Mammary epithelial cell (primary cell): ENCODE results near the gene DNER.

Source experiments
- EZH2 ChIP-seq: IDR thresholded peaks from 2 replicates; pipeline ENCODE4 v1.6.1; 2012; ENCODE audit warnings: low read length, inconsistent platforms, borderline replicate concordance
- TF ChIP-seq, protein P1 (sequence below), 2 donors: IDR thresholded peaks in 1 of 2; conservative IDR thresholded peaks in 1 of 2; 2 replicates each; pipeline ENCODE4 v1.5.1; 2011 to 2012; ENCODE audit warnings: inconsistent platforms in 2 of 2, low read length in 2 of 2, mild to moderate bottlenecking in 2 of 2, control low read depth in 1 of 2, low read depth in 1 of 2; ENCODE audit not compliant: insufficient read depth in 1 of 2; ENCODE audit errors: extremely low read depth in 1 of 2

- TF ChIP-seq, protein P1, sequence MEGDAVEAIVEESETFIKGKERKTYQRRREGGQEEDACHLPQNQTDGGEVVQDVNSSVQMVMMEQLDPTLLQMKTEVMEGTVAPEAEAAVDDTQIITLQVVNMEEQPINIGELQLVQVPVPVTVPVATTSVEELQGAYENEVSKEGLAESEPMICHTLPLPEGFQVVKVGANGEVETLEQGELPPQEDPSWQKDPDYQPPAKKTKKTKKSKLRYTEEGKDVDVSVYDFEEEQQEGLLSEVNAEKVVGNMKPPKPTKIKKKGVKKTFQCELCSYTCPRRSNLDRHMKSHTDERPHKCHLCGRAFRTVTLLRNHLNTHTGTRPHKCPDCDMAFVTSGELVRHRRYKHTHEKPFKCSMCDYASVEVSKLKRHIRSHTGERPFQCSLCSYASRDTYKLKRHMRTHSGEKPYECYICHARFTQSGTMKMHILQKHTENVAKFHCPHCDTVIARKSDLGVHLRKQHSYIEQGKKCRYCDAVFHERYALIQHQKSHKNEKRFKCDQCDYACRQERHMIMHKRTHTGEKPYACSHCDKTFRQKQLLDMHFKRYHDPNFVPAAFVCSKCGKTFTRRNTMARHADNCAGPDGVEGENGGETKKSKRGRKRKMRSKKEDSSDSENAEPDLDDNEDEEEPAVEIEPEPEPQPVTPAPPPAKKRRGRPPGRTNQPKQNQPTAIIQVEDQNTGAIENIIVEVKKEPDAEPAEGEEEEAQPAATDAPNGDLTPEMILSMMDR (conservative IDR thresholded peaks at IDR 0.05 in 1 of 2, IDR thresholded peaks at IDR 0.05 in 1 of 2; ENCODE audit: extremely low read depth in 1 of 2, insufficient read depth in 1 of 2, low read depth in 1 of 2, low read length in 2 of 2) = no peak
- TF ChIP-seq EZH2 = no peak
These were observed 194.5 kb downstream of the DNER start for GRCh38 chr2:229519655-229520430.
